HepG2 (cell line): ENCODE results near the gene FBF1.

Experiments used
- CREB1 ChIP-seq, 2 experiments: fragments of 450-650 bp in 1 of 2; IDR thresholded peaks; 2 replicates each; pipeline ENCODE4 v1.6.1; 2016 to 2017; ENCODE audit warnings: control low read depth in 1 of 2, mild to moderate bottlenecking in 1 of 2, missing compliant biosample characterization in 1 of 2, missing genetic modification characterization in 1 of 2
- CREB3 ChIP-seq: sonication (generic); formaldehyde crosslinking; IDR thresholded peaks from 2 replicates; pipeline ENCODE4 v1.5.0; 2020; ENCODE audit warnings: missing genetic modification reagents
- CTCF ChIP-seq: sonication (generic); formaldehyde crosslinking; IDR thresholded peaks from 2 replicates; pipeline ENCODE4 v1.5.0; 2020; ENCODE audit warnings: mild to moderate bottlenecking, missing genetic modification reagents, moderate library complexity
- PAF1 ChIP-seq: IDR thresholded peaks from 2 replicates; pipeline ENCODE4 v1.6.1; 2016; ENCODE audit warnings: missing genetic modification reagents, missing compliant biosample characterization
- PAWR ChIP-seq: sonication (generic); formaldehyde crosslinking; IDR thresholded peaks from 2 replicates; pipeline ENCODE4 v1.4.0; 2020; ENCODE audit warnings: missing genetic modification reagents, mild to moderate bottlenecking, borderline replicate concordance
- PCBP1 ChIP-seq: fragments of 200-400 bp; formaldehyde crosslinking; IDR thresholded peaks from 2 replicates; pipeline ENCODE4 v1.6.1; 2017; ENCODE audit warnings: mild to moderate bottlenecking, low read depth, low read length, borderline replicate concordance
- SMAD3 ChIP-seq: sonication (generic); formaldehyde crosslinking; IDR thresholded peaks from 2 replicates; pipeline ENCODE4 v1.4.0; 2020; ENCODE audit warnings: missing genetic modification reagents
- ZNF710 ChIP-seq: sonication (generic); formaldehyde crosslinking; IDR thresholded peaks from 2 replicates; pipeline ENCODE4 v1.5.0; 2020; ENCODE audit warnings: mild to moderate bottlenecking, missing genetic modification reagents, borderline replicate concordance

- no peak for TF ChIP-seq ZNF710 (CRISPR knock-in tag)
- TF ChIP-seq PAF1 (CRISPR knock-in tag) = no peak
- TF ChIP-seq PAWR (CRISPR knock-in tag) = no peak
- TF ChIP-seq CREB1 (IDR thresholded peaks at IDR 0.05) = no peak
- no peak for TF ChIP-seq CREB1 (CRISPR knock-in tag; IDR thresholded peaks at IDR 0.05)
- no peak for TF ChIP-seq SMAD3 (CRISPR knock-in tag)
- no peak for TF ChIP-seq CTCF (CRISPR knock-in tag)
- TF ChIP-seq PCBP1 = no peak
- no peak for TF ChIP-seq CREB3 (CRISPR knock-in tag)
Observed at GRCh38 chr17:75913537-75914210, 27.2 kb downstream of the FBF1 start.
